Skeletal muscle satellite cell (primary cell): ENCODE measurements around the gene ATP2A3.

Experiments
- H3K27me3 ChIP-seq: 2 replicates; pipeline ENCODE4 v1.7.0; 2013; ENCODE audit warnings: low read length; ENCODE audit not compliant: control insufficient read depth, insufficient read depth
- H3K36me3 ChIP-seq: 2 replicates; pipeline ENCODE4 v1.7.0; 2013; ENCODE audit warnings: mild to moderate bottlenecking, control low read depth, low read length; ENCODE audit not compliant: insufficient read depth
- H3K4me1 ChIP-seq: 2 replicates; pipeline ENCODE4 v1.7.0; 2013; ENCODE audit warnings: low read length; ENCODE audit not compliant: control insufficient read depth, insufficient read depth
- H3K4me2 ChIP-seq: 2 replicates; pipeline ENCODE4 v1.7.0; 2013; ENCODE audit warnings: mild to moderate bottlenecking, low read length
- H3K4me3 ChIP-seq: 2 replicates; pipeline ENCODE4 v1.7.0; 2013; ENCODE audit warnings: low read length
- H3K9ac ChIP-seq: 2 replicates; pipeline ENCODE4 v1.7.0; 2013; ENCODE audit warnings: mild to moderate bottlenecking, low read depth, low read length, moderate library complexity
- H3K9me3 ChIP-seq: replicated peaks from 2 replicates; pipeline ENCODE4 v1.7.0; 2013; ENCODE audit warnings: mild to moderate bottlenecking, control low read depth, low read length

Gene ATP2A3

GRCh38 chr17:3959295-3959899 lies 4.8 kb downstream of the ATP2A3 start:
- peak overlapping the region; percentile 30 for H3K4me2 ChIP-seq
- H3K9ac ChIP-seq = no peak overlapping the region
- H3K36me3 ChIP-seq = no peaks in the 10 kb centered on the region
- H3K27me3 ChIP-seq = peaks cover 22% of the 10 kb centered on the region
- peak overlapping the region; percentile 3 for H3K4me3 ChIP-seq
- H3K9me3 ChIP-seq = no peaks in the 10 kb centered on the region
- peaks cover 40% of the 10 kb centered on the region for H3K4me1 ChIP-seq

- peaks cover 12% of the 10 kb centered on the region for H3K27me3 ChIP-seq
- H3K9ac ChIP-seq = no peak overlapping the region
- H3K4me2 ChIP-seq = no peak overlapping the region
- no peak overlapping the region for H3K4me3 ChIP-seq
- H3K9me3 ChIP-seq = no peaks in the 10 kb centered on the region
- peaks cover 39% of the 10 kb centered on the region for H3K4me1 ChIP-seq
- no peaks in the 10 kb centered on the region for H3K36me3 ChIP-seq
These were observed 6.3 kb downstream of the ATP2A3 start for GRCh38 chr17:3957735-3958599.

GRCh38 chr17:3956983-3957382 lies 7.3 kb downstream of the ATP2A3 start:
- Histone ChIP-seq H3K9ac (no peak overlapping the region), H3K4me2 (no peak overlapping the region), H3K4me3 (no peak overlapping the region), H3K4me1 (peaks cover 35% of the 10 kb centered on the region), H3K27me3 (peaks cover 5% of the 10 kb centered on the region), H3K36me3 (no peaks in the 10 kb centered on the region), H3K9me3 (no peaks in the 10 kb centered on the region)

- Histone ChIP-seq H3K36me3 (no peaks in the 10 kb centered on the region), H3K4me3 (no peak overlapping the region), H3K4me2 (no peak overlapping the region), H3K9ac (no peak overlapping the region), H3K27me3 (no peaks in the 10 kb centered on the region), H3K9me3 (no peaks in the 10 kb centered on the region), H3K4me1 (peaks cover 30% of the 10 kb centered on the region)
These were observed 7.8 kb downstream of the ATP2A3 start for GRCh38 chr17:3956327-3956957.

- Histone ChIP-seq H3K9me3 (no peaks in the 10 kb centered on the region), H3K4me1 (peaks cover 22% of the 10 kb centered on the region), H3K4me3 (no peak overlapping the region), H3K9ac (no peak overlapping the region), H3K4me2 (no peak overlapping the region), H3K27me3 (no peaks in the 10 kb centered on the region), H3K36me3 (no peaks in the 10 kb centered on the region)
These were observed 8.6 kb downstream of the ATP2A3 start for GRCh38 chr17:3955673-3955988.

GRCh38 chr17:3954976-3955672 lies 9.1 kb downstream of the ATP2A3 start:
- Histone ChIP-seq H3K4me2 (no peak overlapping the region), H3K27me3 (no peaks in the 10 kb centered on the region), H3K4me3 (no peak overlapping the region), H3K36me3 (no peaks in the 10 kb centered on the region), H3K9ac (no peak overlapping the region), H3K4me1 (peaks cover 17% of the 10 kb centered on the region), H3K9me3 (no peaks in the 10 kb centered on the region)

GRCh38 chr17:3954086-3954485 lies 10.2 kb downstream of the ATP2A3 start:
- no peak overlapping the region for H3K4me3 ChIP-seq
- H3K27me3 ChIP-seq = no peaks in the 10 kb centered on the region
- H3K4me2 ChIP-seq = no peak overlapping the region
- no peak overlapping the region for H3K9ac ChIP-seq
- no peaks in the 10 kb centered on the region for H3K36me3 ChIP-seq
- no peaks in the 10 kb centered on the region for H3K9me3 ChIP-seq
- H3K4me1 ChIP-seq = peaks cover 6% of the 10 kb centered on the region

- Histone ChIP-seq H3K27me3 (no peaks in the 10 kb centered on the region), H3K36me3 (no peaks in the 10 kb centered on the region), H3K9ac (no peak overlapping the region), H3K4me2 (no peak overlapping the region), H3K4me3 (no peak overlapping the region), H3K4me1 (peaks cover 5% of the 10 kb centered on the region), H3K9me3 (no peaks in the 10 kb centered on the region)
These were observed 10.7 kb downstream of the ATP2A3 start for GRCh38 chr17:3953542-3953941.

GRCh38 chr17:3952186-3952585 lies 12.1 kb downstream of the ATP2A3 start:
- Histone ChIP-seq H3K9me3 (no peaks in the 10 kb centered on the region), H3K36me3 (no peaks in the 10 kb centered on the region), H3K4me2 (no peak overlapping the region)

GRCh38 chr17:3951420-3951819 lies 12.8 kb downstream of the ATP2A3 start:
- H3K9me3 ChIP-seq = no peaks in the 10 kb centered on the region
- no peak overlapping the region for H3K4me3 ChIP-seq
- no peaks in the 10 kb centered on the region for H3K27me3 ChIP-seq
- no peak overlapping the region for H3K9ac ChIP-seq
- no peaks in the 10 kb centered on the region for H3K36me3 ChIP-seq
- peaks cover 7% of the 10 kb centered on the region for H3K4me1 ChIP-seq
- no peak overlapping the region for H3K4me2 ChIP-seq

More at GRCh38 chr17:3952186-3952585, 12.1 kb downstream of the ATP2A3 start:
- H3K27me3 ChIP-seq = no peaks in the 10 kb centered on the region
- peaks cover 5% of the 10 kb centered on the region for H3K4me1 ChIP-seq
- H3K4me3 ChIP-seq = no peak overlapping the region
- H3K9ac ChIP-seq = no peak overlapping the region

GRCh38 chr17:3951003-3951402 lies 13.2 kb downstream of the ATP2A3 start:
- Histone ChIP-seq H3K4me2 (no peak overlapping the region), H3K4me1 (peaks cover 3% of the 10 kb centered on the region), H3K4me3 (no peak overlapping the region), H3K9me3 (no peaks in the 10 kb centered on the region), H3K36me3 (no peaks in the 10 kb centered on the region), H3K9ac (no peak overlapping the region), H3K27me3 (no peaks in the 10 kb centered on the region)
